Measurements from ENCODE around the gene FBXW11.

GRCh38 chr5:171895081-171895480 is 111.4 kb downstream of the FBXW11 start:
- TF ChIP-seq, protein P1, sequence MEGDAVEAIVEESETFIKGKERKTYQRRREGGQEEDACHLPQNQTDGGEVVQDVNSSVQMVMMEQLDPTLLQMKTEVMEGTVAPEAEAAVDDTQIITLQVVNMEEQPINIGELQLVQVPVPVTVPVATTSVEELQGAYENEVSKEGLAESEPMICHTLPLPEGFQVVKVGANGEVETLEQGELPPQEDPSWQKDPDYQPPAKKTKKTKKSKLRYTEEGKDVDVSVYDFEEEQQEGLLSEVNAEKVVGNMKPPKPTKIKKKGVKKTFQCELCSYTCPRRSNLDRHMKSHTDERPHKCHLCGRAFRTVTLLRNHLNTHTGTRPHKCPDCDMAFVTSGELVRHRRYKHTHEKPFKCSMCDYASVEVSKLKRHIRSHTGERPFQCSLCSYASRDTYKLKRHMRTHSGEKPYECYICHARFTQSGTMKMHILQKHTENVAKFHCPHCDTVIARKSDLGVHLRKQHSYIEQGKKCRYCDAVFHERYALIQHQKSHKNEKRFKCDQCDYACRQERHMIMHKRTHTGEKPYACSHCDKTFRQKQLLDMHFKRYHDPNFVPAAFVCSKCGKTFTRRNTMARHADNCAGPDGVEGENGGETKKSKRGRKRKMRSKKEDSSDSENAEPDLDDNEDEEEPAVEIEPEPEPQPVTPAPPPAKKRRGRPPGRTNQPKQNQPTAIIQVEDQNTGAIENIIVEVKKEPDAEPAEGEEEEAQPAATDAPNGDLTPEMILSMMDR (IDR thresholded peaks at IDR 0.05; ENCODE audit: low read depth, low read length, poor library complexity, severe bottlenecking): no peak
- no peak for TF ChIP-seq EZH2phosphoT487 (IDR thresholded peaks at IDR 0.05; ENCODE audit: borderline replicate concordance, low read length)
